Stimulated activated naive B cell treated with anti-CD40 and anti-IgM and Interleukin-4, amounts not matched to agents 10 μg/mL and 1 μg/mL and 100 μg/mL, for 72 hours (primary cell): Measurements from ENCODE around the gene PAQR4.
"Not testable (repeated sequence)": the region's sequence is repeated elsewhere in the genome, so short reads cannot be mapped to it uniquely, and the experiment has no call there.

Experiments used
- ATAC-seq, 2 donors: fragments of 150-1000 bp; cut with Tn5 transposase; replicated peaks; 2 replicates each; pipeline ENCODE4 v1.10.0; 2021; ENCODE audit warnings: moderate library complexity in 1 of 2
- DNase-seq: peaks from one replicate; pipeline ENCODE4 v3.0.0; 2021
- H3K27ac Mint-ChIP-seq: one replicate; pipeline ENCODE4 v1.8.0; 2022; ENCODE audit warnings: mild to moderate bottlenecking, mixed read lengths
- H3K27me3 Mint-ChIP-seq, 2 donors: one replicate each; pipeline ENCODE4 v1.8.0; 2022; ENCODE audit warnings: mixed read lengths in 2 of 2
- H3K36me3 Mint-ChIP-seq, 2 donors: one replicate each; pipeline ENCODE4 v1.8.0; 2022; ENCODE audit warnings: mixed read lengths in 2 of 2, mild to moderate bottlenecking in 1 of 2
- H3K4me1 Mint-ChIP-seq, 2 donors: one replicate each; pipeline ENCODE4 v1.8.0; 2022; ENCODE audit warnings: mixed read lengths in 2 of 2, mild to moderate bottlenecking in 1 of 2
- H3K4me3 Mint-ChIP-seq, 2 donors: one replicate each; pipeline ENCODE4 v1.8.0; 2022; ENCODE audit warnings: mild to moderate bottlenecking in 2 of 2, mixed read lengths in 2 of 2, moderate library complexity in 1 of 2
- H3K9me3 Mint-ChIP-seq, 2 donors: one replicate each; pipeline ENCODE4 v1.8.0; 2022; ENCODE audit warnings: mixed read lengths in 2 of 2, mild to moderate bottlenecking in 1 of 2

Gene PAQR4

DNA sequence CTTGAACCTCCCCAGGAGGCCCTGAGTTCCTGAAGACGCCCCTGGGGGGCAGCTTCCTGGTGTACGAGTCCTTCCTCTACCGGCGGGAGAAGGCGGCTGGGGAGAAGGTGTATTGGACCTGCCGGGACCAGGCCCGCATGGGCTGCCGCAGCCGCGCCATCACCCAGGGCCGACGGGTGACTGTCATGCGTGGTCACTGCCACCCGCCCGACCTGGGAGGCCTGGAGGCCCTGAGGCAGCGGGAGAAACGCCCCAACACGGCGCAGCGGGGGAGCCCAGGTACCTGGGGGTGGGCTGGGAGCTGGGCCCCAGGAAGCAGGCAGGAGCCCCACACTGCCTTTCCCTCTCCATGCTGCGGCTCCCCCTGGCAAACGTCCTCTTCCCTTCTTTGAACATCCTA lies 35.4 kb upstream of the PAQR4 start:
- no peak overlapping the region for H3K27ac Mint-ChIP-seq

GRCh38 chr16:2934450-2934849 lies 34.7 kb upstream of the PAQR4 start:
- Mint-ChIP-seq H3K4me3 (no peak overlapping the region), H3K9me3 (no peaks in the 10 kb centered on the region), H3K27me3 (no peaks in the 10 kb centered on the region), H3K36me3 (peaks cover 44 to 47% of the 10 kb centered on the region in 2 donors), H3K4me1 (peaks cover 0 to 2% of the 10 kb centered on the region in 2 donors), H3K27ac (no peak overlapping the region)
- no peak for ATAC-seq
- DNase-seq: no peak

More for the DNA sequence above, 35.4 kb upstream of the PAQR4 start:
- Mint-ChIP-seq H3K27me3 (no peaks in the 10 kb centered on the region), H3K9me3 (no peaks in the 10 kb centered on the region), H3K4me1 (peaks cover 0 to 2% of the 10 kb centered on the region in 2 donors), H3K4me3 (no peak overlapping the region), H3K36me3 (peaks cover 40 to 41% of the 10 kb centered on the region in 2 donors)
- ATAC-seq (no peak), DNase-seq (no peak)

GRCh38 chr16:2936436-2937011 lies 32.6 kb upstream of the PAQR4 start:
- ATAC-seq (no peak), DNase-seq (no peak)
- peaks cover 48 to 58% of the 10 kb centered on the region in 2 donors for H3K36me3 Mint-ChIP-seq
- no peaks in the 10 kb centered on the region for H3K9me3 Mint-ChIP-seq
- no peaks in the 10 kb centered on the region for H3K27me3 Mint-ChIP-seq
- H3K27ac Mint-ChIP-seq: no peak overlapping the region
- no peak overlapping the region for H3K4me3 Mint-ChIP-seq
- peaks cover 0 to 5% of the 10 kb centered on the region in 2 donors for H3K4me1 Mint-ChIP-seq

DNA sequence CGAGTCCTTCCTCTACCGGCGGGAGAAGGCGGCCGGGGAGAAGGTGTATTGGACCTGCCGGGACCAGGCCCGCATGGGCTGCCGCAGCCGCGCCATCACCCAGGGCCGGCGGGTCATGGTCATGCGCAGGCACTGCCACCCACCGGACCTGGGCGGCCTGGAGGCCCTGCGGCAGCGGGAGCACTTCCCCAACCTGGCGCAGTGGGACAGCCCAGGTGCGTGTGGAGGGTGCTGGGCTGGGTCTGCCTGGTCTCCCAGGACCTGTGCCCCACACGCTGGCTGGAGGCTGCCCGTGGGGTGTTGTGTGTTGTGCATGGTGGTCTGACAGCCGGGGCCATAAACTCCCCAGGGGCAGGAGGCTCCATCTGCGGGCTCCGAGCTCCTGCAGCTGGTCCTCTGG lies 32.0 kb upstream of the PAQR4 start:
- Mint-ChIP-seq H3K36me3 (peaks cover 50 to 60% of the 10 kb centered on the region in 2 donors), H3K27me3 (no peaks in the 10 kb centered on the region)

GRCh38 chr16:2938206-2938605 lies 30.9 kb upstream of the PAQR4 start:
- no peaks in the 10 kb centered on the region for H3K9me3 Mint-ChIP-seq
- H3K4me1 Mint-ChIP-seq: peaks cover 5 to 8% of the 10 kb centered on the region in 2 donors
- no peak overlapping the region for H3K27ac Mint-ChIP-seq
- no peak overlapping the region for H3K4me3 Mint-ChIP-seq
- H3K27me3 Mint-ChIP-seq: no peaks in the 10 kb centered on the region
- DNase-seq (no peak), ATAC-seq (no peak)
- H3K36me3 Mint-ChIP-seq: peaks cover 46 to 63% of the 10 kb centered on the region in 2 donors

More for the DNA sequence above, 32.0 kb upstream of the PAQR4 start:
- DNase-seq (no peak), ATAC-seq (no peak)
- Mint-ChIP-seq H3K9me3 (no peaks in the 10 kb centered on the region), H3K4me3 (no peak overlapping the region), H3K4me1 (peaks cover 3 to 6% of the 10 kb centered on the region in 2 donors), H3K27ac (no peak overlapping the region)

- no peaks in the 10 kb centered on the region for H3K9me3 Mint-ChIP-seq
- H3K27me3 Mint-ChIP-seq: no peaks in the 10 kb centered on the region
- no peak overlapping the region for H3K4me3 Mint-ChIP-seq
- peaks cover 47 to 61% of the 10 kb centered on the region in 2 donors for H3K36me3 Mint-ChIP-seq
- no peak overlapping the region for H3K27ac Mint-ChIP-seq
- peaks cover 5 to 8% of the 10 kb centered on the region in 2 donors for H3K4me1 Mint-ChIP-seq
- ATAC-seq (no peak), DNase-seq (no peak)
These were observed 29.2 kb upstream of the PAQR4 start for GRCh38 chr16:2939968-2940367.

DNA sequence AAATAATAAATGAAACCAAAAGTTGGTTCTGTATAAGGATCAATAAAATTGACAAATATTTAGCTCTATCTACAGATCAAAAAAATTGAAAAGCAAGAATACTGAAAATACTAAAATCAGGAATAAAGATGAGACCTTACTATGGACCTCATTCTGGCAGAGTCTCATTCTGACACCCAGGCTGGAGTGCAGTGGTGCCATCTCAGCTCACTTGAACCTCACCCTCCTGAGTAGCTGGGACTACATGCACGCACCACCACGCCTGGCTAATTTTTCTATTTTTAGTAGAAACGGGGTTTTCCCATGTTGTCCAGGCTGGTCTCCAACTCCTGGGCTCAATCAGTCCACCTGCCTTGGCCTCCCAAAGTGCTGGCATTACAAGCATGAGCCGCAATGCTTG lies 27.1 kb upstream of the PAQR4 start:
- Mint-ChIP-seq H3K27me3 (no peaks in the 10 kb centered on the region), H3K4me3 (no peak overlapping the region), H3K27ac (peak overlapping the region; percentile 49), H3K36me3 (peaks cover 39 to 53% of the 10 kb centered on the region in 2 donors), H3K9me3 (no peaks in the 10 kb centered on the region), H3K4me1 (peaks cover 5 to 6% of the 10 kb centered on the region in 2 donors)
- no peak for DNase-seq
- ATAC-seq: peak in 1 of 2 donors; percentile 62

GRCh38 chr16:2943716-2944115 lies 25.4 kb upstream of the PAQR4 start:
- H3K4me1 Mint-ChIP-seq, H3K27me3 Mint-ChIP-seq, ATAC-seq, H3K9me3 Mint-ChIP-seq, H3K27ac Mint-ChIP-seq, DNase-seq, H3K4me3 Mint-ChIP-seq: not testable (repeated sequence)
- peaks cover 35 to 52% of the 10 kb centered on the region in 2 donors for H3K36me3 Mint-ChIP-seq

- Mint-ChIP-seq H3K36me3 (peaks cover 25 to 38% of the 10 kb centered on the region in 2 donors), H3K27ac (no peak overlapping the region), H3K27me3 (no peaks in the 10 kb centered on the region), H3K4me3 (no peak overlapping the region), H3K4me1 (peaks cover 5 to 8% of the 10 kb centered on the region in 2 donors), H3K9me3 (no peaks in the 10 kb centered on the region)
- DNase-seq: no peak
- ATAC-seq: no peak
These were observed 22.5 kb upstream of the PAQR4 start for GRCh38 chr16:2946649-2947048.

- peaks cover 12 to 21% of the 10 kb centered on the region in 2 donors for H3K36me3 Mint-ChIP-seq
- H3K4me1 Mint-ChIP-seq: peaks cover 0 to 10% of the 10 kb centered on the region in 2 donors
- ATAC-seq: no peak
- no peak overlapping the region for H3K4me3 Mint-ChIP-seq
- DNase-seq: no peak
- H3K9me3 Mint-ChIP-seq: no peaks in the 10 kb centered on the region
- H3K27ac Mint-ChIP-seq: no peak overlapping the region
- H3K27me3 Mint-ChIP-seq: peaks cover under 1 to 2% of the 10 kb centered on the region in 2 donors
These were observed 20.1 kb upstream of the PAQR4 start for GRCh38 chr16:2948807-2949704.

DNA sequence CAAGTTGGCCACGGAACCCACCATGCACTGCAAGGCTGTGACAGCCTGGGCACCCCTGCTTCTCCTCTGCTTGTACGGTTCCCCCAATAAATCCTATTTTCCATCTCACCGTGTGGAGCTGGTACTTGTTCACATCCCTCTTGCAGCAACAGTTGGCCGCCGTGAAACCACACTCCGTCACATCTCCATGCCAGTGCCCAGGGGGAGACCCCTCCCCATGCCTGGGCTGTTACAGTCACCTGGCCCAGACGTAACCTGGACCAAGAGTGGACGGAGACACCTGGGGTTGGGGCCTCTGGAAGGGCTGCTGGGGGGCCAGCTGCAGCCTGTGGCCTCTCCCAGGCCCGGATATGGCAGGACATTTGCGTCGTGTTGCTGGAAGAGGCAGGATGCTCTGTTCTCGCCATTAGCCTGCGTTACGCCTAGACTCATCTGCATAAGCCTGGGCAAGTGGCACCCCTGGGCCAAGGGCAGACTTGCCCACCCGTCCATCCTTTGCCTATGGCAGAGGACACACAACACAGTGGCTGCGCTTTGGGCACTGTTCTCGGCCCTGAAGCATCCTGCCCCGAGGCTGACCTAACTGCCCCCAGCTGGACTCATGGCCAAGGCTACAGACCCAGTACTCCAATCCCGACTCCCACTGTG lies 19.3 kb upstream of the PAQR4 start:
- DNase-seq: no peak
- H3K27me3 Mint-ChIP-seq: peaks cover 5 to 6% of the 10 kb centered on the region in 2 donors
- H3K36me3 Mint-ChIP-seq: peaks cover 12 to 21% of the 10 kb centered on the region in 2 donors
- no peak for ATAC-seq
- no peak overlapping the region for H3K4me3 Mint-ChIP-seq
- H3K9me3 Mint-ChIP-seq: no peaks in the 10 kb centered on the region
- no peak overlapping the region for H3K27ac Mint-ChIP-seq
- H3K4me1 Mint-ChIP-seq: peaks cover 0 to 13% of the 10 kb centered on the region in 2 donors

GRCh38 chr16:2950353-2950724 lies 18.8 kb upstream of the PAQR4 start:
- Mint-ChIP-seq H3K4me3 (no peak overlapping the region), H3K36me3 (peaks cover 12 to 21% of the 10 kb centered on the region in 2 donors), H3K27ac (no peak overlapping the region), H3K27me3 (peaks cover 5 to 12% of the 10 kb centered on the region in 2 donors), H3K4me1 (peaks cover 0 to 13% of the 10 kb centered on the region in 2 donors), H3K9me3 (no peaks in the 10 kb centered on the region)
- ATAC-seq: no peak
- no peak for DNase-seq

DNA sequence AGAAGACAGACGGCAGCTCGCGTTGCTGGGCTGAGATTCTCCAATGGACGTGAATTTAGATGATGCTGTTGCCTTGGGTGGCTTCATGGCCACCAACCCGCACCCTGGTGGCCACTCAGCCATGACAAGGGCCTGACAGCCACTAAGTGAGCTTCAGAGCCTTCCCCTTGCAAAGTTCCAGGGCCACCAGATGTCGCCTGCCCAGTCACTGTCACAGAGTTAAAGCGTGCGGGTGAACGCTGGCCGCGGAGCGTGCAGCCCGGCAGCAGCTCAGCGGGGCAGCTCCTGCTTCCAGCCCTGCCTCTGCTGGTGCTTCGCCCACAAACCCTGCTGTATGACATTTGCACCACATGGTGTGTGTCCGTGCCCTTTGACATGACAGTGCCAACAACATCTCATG lies 18.4 kb upstream of the PAQR4 start:
- ATAC-seq (peak in 1 of 2 donors; percentile 26), DNase-seq (no peak)
- peaks cover 5 to 15% of the 10 kb centered on the region in 2 donors for H3K27me3 Mint-ChIP-seq
- H3K9me3 Mint-ChIP-seq: no peaks in the 10 kb centered on the region
- H3K36me3 Mint-ChIP-seq: peaks cover 12 to 21% of the 10 kb centered on the region in 2 donors
- peaks cover under 1 to 14% of the 10 kb centered on the region in 2 donors for H3K4me1 Mint-ChIP-seq
- H3K27ac Mint-ChIP-seq: peak overlapping the region; percentile 37
- no peak overlapping the region for H3K4me3 Mint-ChIP-seq

DNA sequence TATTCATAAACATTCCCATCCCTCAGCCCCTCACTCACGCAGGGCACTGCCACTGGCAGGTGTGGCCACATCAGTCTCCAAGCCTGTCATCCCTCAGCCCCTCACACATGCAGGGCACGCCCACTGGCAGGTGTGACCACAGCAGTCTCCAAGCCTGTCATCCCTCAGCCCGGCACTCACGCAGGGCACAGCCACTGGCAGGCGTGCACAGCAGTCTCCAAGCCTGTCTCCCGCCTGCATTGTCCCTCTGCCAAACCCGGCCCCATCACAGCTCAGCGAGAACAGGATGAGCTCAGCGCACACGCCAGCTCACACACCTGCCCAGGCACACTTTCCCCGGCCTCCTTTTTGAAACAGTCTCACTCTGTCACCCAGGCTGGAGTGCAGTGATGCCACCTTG lies 16.5 kb upstream of the PAQR4 start:
- Mint-ChIP-seq H3K4me1 (peaks cover 8 to 17% of the 10 kb centered on the region in 2 donors), H3K4me3 (no peak overlapping the region), H3K27me3 (peaks cover 14 to 31% of the 10 kb centered on the region in 2 donors), H3K27ac (peak overlapping the region; percentile 47), H3K9me3 (no peaks in the 10 kb centered on the region), H3K36me3 (peaks cover 6 to 12% of the 10 kb centered on the region in 2 donors)
- peak in 1 of 2 donors; percentile 20 for ATAC-seq
- no peak for DNase-seq
